Measurements from ENCODE around the gene PTPA.

PTPA gene

GRCh38 chr9:129068990-129069861 is 42.0 kb upstream of the PTPA start:
- ChIA-PET POLR2A (interaction anchor here (1.4 kb wide), 1 partner anchor 12 kb away, joined by 10 read pairs; the partner anchor contains the start of gene DOLPP1), CTCF (no interaction called here)
- DNase-seq (ENCODE audit: extremely low spot score): no peak
- no peak for TF ChIP-seq ELF4 (IDR thresholded peaks at IDR 0.05)
- TF ChIP-seq BHLHE40 (IDR thresholded peaks at IDR 0.05; ENCODE audit: borderline replicate concordance): no peak
- TF ChIP-seq L3MBTL2 (conservative IDR thresholded peaks at IDR 0.05): no peak
- TF ChIP-seq NFRKB (IDR thresholded peaks at IDR 0.05): no peak
- TF ChIP-seq PKNOX1 (IDR thresholded peaks at IDR 0.05): no peak
- TF ChIP-seq ARNT (IDR thresholded peaks at IDR 0.05): no peak
- no peak for TF ChIP-seq FOXK2 (IDR thresholded peaks at IDR 0.05)
- no peak for TF ChIP-seq ZNF384 (IDR thresholded peaks at IDR 0.05)
- TF ChIP-seq SUZ12 (IDR thresholded peaks at IDR 0.05): no peak
- no peak for TF ChIP-seq CTBP1 (IDR thresholded peaks at IDR 0.05; ENCODE audit: borderline replicate concordance)
- TF ChIP-seq FOXM1 (IDR thresholded peaks at IDR 0.05; ENCODE audit: borderline replicate concordance): no peak
- no peak for TF ChIP-seq TARDBP (IDR thresholded peaks at IDR 0.05)
- no peak for TF ChIP-seq FOXA1 (IDR thresholded peaks at IDR 0.05)
- no peak for TF ChIP-seq SP1 (IDR thresholded peaks at IDR 0.05)
- no peak for TF ChIP-seq HDGF (IDR thresholded peaks at IDR 0.05; ENCODE audit: borderline replicate concordance)
- no peak for TF ChIP-seq LEF1 (IDR thresholded peaks at IDR 0.05; ENCODE audit: borderline replicate concordance)

- ChIA-PET POLR2A (interaction anchor here (1.4 kb wide), 1 partner anchor 11 kb away, joined by 10 read pairs; the partner anchor contains the start of gene DOLPP1), CTCF (no interaction called here)
- DNase-seq (ENCODE audit: extremely low spot score): no peak
- TF ChIP-seq FOXK2 (IDR thresholded peaks at IDR 0.05) (no peak), L3MBTL2 (conservative IDR thresholded peaks at IDR 0.05) (no peak), BHLHE40 (IDR thresholded peaks at IDR 0.05; ENCODE audit: borderline replicate concordance) (no peak), HDGF (IDR thresholded peaks at IDR 0.05; ENCODE audit: borderline replicate concordance) (no peak), FOXM1 (IDR thresholded peaks at IDR 0.05; ENCODE audit: borderline replicate concordance) (no peak), SUZ12 (IDR thresholded peaks at IDR 0.05) (no peak), PKNOX1 (IDR thresholded peaks at IDR 0.05) (no peak), ARNT (IDR thresholded peaks at IDR 0.05) (no peak), CTBP1 (IDR thresholded peaks at IDR 0.05; ENCODE audit: borderline replicate concordance) (no peak), TARDBP (IDR thresholded peaks at IDR 0.05) (no peak), ZNF384 (IDR thresholded peaks at IDR 0.05) (no peak), SP1 (IDR thresholded peaks at IDR 0.05) (no peak)
These were observed 41.2 kb upstream of the PTPA start for GRCh38 chr9:129069862-129070641.

GRCh38 chr9:129070696-129071525 is 40.3 kb upstream of the PTPA start:
- ChIA-PET CTCF (interaction anchor here (0.5 kb wide), 1 partner anchor 226 kb away, joined by 3 read pairs; no protein-coding TSS in a partner anchor), POLR2A (interaction anchor here (1.5 kb wide), 1 partner anchor 10 kb away, joined by 4 read pairs; the partner anchor contains the start of gene DOLPP1)
- DNase-seq (ENCODE audit: extremely low spot score): no peak
- TF ChIP-seq FOXM1 (IDR thresholded peaks at IDR 0.05; ENCODE audit: borderline replicate concordance) (no peak), SP1 (IDR thresholded peaks at IDR 0.05) (no peak), NFRKB (IDR thresholded peaks at IDR 0.05) (no peak), CTBP1 (IDR thresholded peaks at IDR 0.05; ENCODE audit: borderline replicate concordance) (no peak), TARDBP (IDR thresholded peaks at IDR 0.05) (no peak), SUZ12 (IDR thresholded peaks at IDR 0.05) (no peak), ZNF384 (IDR thresholded peaks at IDR 0.05) (no peak), LEF1 (IDR thresholded peaks at IDR 0.05; ENCODE audit: borderline replicate concordance) (no peak), PKNOX1 (IDR thresholded peaks at IDR 0.05) (no peak), L3MBTL2 (conservative IDR thresholded peaks at IDR 0.05) (no peak), FOXA1 (IDR thresholded peaks at IDR 0.05) (no peak), FOXK2 (IDR thresholded peaks at IDR 0.05) (no peak), ARNT (IDR thresholded peaks at IDR 0.05) (no peak)

GRCh38 chr9:129071526-129072126 is 39.6 kb upstream of the PTPA start:
- POLR2A ChIA-PET: interaction anchor here (1.5 kb wide), 1 partner anchor 9 kb away, joined by 4 read pairs; the partner anchor contains the start of gene DOLPP1
- no peak for TF ChIP-seq FOXM1 (IDR thresholded peaks at IDR 0.05; ENCODE audit: borderline replicate concordance)
- TF ChIP-seq NFRKB (IDR thresholded peaks at IDR 0.05): no peak
- TF ChIP-seq ELF4 (IDR thresholded peaks at IDR 0.05): no peak
- TF ChIP-seq FOXK2 (IDR thresholded peaks at IDR 0.05): no peak
- TF ChIP-seq ARNT (IDR thresholded peaks at IDR 0.05): no peak
- TF ChIP-seq FOXA1 (IDR thresholded peaks at IDR 0.05): no peak
- TF ChIP-seq ZNF384 (IDR thresholded peaks at IDR 0.05): no peak
- TF ChIP-seq BHLHE40 (IDR thresholded peaks at IDR 0.05; ENCODE audit: borderline replicate concordance): no peak
- no peak for TF ChIP-seq L3MBTL2 (conservative IDR thresholded peaks at IDR 0.05)
- no peak for TF ChIP-seq CTBP1 (IDR thresholded peaks at IDR 0.05; ENCODE audit: borderline replicate concordance)
- TF ChIP-seq SP1 (IDR thresholded peaks at IDR 0.05): no peak
- TF ChIP-seq HDGF (IDR thresholded peaks at IDR 0.05; ENCODE audit: borderline replicate concordance): no peak
- no peak for TF ChIP-seq SUZ12 (IDR thresholded peaks at IDR 0.05)
- TF ChIP-seq LEF1 (IDR thresholded peaks at IDR 0.05; ENCODE audit: borderline replicate concordance): no peak
- TF ChIP-seq TARDBP (IDR thresholded peaks at IDR 0.05): no peak

More at GRCh38 chr9:129071526-129072126, 39.6 kb upstream of the PTPA start:
- CTCF ChIA-PET: interaction anchor here (0.5 kb wide), 1 partner anchor 227 kb away, joined by 3 read pairs; no protein-coding TSS in a partner anchor
- DNase-seq (ENCODE audit: extremely low spot score): no peak
